ENCODE data around the gene RILPL2. TPM values are rescaled to one million over a fixed set of nuclear protein-coding genes. Genes with fewer than 3 reads are reported as not detected.

The RILPL2 gene
- total and polyA plus RNA-seq, 2 experiments from 2014 or later: 1.4 to 2.0 TPM

DNA sequence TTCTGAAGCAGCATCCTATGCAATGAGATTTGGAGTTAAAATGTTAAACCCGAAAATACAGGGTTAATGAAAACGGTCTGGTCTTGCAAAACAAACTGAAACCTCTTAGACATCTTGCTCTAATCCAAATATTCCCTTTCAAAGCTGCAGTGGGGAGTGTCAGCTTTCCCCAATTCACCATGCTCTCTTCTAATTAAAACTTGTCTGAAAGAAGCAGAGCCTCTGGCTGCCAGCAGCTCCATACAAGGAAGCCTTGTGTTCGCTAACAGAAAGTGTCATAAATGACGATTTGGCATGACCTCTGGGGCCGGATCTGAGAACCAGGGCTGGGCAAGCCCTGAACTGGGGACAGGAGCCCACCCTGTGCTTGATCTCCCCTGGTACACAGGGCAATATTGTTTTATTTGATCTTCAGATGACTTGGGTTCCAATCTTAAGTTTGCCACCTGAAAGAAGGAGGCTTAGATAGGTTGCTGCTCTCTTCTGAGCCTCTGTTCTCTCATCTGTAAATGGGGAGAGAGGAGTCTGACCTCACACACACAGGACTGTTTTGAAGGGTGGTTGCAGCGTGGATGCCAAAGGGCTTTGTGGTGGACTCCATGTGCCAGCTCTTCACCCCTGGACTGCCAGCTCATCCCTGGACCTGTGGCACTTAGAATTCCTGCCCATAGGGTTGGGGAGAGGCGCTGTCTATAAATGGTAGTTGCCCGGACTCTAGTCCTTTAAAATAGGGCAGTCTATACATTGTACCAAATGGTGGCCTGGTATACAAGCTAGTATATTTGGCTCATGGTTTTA is 44.7 kb downstream of the RILPL2 start (continued):
- TF ChIP-seq, protein P1, sequence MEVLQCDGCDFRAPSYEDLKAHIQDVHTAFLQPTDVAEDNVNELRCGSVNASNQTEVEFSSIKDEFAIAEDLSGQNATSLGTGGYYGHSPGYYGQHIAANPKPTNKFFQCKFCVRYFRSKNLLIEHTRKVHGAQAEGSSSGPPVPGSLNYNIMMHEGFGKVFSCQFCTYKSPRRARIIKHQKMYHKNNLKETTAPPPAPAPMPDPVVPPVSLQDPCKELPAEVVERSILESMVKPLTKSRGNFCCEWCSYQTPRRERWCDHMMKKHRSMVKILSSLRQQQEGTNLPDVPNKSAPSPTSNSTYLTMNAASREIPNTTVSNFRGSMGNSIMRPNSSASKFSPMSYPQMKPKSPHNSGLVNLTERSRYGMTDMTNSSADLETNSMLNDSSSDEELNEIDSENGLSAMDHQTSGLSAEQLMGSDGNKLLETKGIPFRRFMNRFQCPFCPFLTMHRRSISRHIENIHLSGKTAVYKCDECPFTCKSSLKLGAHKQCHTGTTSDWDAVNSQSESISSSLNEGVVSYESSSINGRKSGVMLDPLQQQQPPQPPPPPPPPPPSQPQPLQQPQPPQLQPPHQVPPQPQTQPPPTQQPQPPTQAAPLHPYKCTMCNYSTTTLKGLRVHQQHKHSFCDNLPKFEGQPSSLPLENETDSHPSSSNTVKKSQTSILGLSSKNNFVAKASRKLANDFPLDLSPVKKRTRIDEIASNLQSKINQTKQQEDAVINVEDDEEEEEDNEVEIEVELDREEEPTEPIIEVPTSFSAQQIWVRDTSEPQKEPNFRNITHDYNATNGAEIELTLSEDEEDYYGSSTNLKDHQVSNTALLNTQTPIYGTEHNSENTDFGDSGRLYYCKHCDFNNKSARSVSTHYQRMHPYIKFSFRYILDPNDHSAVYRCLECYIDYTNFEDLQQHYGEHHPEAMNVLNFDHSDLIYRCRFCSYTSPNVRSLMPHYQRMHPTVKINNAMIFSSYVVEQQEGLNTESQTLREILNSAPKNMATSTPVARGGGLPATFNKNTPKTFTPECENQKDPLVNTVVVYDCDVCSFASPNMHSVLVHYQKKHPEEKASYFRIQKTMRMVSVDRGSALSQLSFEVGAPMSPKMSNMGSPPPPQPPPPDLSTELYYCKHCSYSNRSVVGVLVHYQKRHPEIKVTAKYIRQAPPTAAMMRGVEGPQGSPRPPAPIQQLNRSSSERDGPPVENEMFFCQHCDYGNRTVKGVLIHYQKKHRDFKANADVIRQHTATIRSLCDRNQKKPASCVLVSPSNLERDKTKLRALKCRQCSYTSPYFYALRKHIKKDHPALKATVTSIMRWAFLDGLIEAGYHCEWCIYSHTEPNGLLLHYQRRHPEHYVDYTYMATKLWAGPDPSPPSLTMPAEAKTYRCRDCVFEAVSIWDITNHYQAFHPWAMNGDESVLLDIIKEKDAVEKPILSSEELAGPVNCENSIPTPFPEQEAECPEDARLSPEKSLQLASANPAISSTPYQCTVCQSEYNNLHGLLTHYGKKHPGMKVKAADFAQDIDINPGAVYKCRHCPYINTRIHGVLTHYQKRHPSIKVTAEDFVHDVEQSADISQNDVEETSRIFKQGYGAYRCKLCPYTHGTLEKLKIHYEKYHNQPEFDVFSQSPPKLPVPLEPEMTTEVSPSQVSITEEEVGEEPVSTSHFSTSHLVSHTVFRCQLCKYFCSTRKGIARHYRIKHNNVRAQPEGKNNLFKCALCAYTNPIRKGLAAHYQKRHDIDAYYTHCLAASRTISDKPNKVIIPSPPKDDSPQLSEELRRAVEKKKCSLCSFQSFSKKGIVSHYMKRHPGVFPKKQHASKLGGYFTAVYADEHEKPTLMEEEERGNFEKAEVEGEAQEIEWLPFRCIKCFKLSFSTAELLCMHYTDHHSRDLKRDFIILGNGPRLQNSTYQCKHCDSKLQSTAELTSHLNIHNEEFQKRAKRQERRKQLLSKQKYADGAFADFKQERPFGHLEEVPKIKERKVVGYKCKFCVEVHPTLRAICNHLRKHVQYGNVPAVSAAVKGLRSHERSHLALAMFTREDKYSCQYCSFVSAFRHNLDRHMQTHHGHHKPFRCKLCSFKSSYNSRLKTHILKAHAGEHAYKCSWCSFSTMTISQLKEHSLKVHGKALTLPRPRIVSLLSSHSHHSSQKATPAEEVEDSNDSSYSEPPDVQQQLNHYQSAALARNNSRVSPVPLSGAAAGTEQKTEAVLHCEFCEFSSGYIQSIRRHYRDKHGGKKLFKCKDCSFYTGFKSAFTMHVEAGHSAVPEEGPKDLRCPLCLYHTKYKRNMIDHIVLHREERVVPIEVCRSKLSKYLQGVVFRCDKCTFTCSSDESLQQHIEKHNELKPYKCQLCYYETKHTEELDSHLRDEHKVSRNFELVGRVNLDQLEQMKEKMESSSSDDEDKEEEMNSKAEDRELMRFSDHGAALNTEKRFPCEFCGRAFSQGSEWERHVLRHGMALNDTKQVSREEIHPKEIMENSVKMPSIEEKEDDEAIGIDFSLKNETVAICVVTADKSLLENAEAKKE (CRISPR knock-in tag; IDR thresholded peaks at IDR 0.05): no peak
- TF ChIP-seq, protein P2, sequence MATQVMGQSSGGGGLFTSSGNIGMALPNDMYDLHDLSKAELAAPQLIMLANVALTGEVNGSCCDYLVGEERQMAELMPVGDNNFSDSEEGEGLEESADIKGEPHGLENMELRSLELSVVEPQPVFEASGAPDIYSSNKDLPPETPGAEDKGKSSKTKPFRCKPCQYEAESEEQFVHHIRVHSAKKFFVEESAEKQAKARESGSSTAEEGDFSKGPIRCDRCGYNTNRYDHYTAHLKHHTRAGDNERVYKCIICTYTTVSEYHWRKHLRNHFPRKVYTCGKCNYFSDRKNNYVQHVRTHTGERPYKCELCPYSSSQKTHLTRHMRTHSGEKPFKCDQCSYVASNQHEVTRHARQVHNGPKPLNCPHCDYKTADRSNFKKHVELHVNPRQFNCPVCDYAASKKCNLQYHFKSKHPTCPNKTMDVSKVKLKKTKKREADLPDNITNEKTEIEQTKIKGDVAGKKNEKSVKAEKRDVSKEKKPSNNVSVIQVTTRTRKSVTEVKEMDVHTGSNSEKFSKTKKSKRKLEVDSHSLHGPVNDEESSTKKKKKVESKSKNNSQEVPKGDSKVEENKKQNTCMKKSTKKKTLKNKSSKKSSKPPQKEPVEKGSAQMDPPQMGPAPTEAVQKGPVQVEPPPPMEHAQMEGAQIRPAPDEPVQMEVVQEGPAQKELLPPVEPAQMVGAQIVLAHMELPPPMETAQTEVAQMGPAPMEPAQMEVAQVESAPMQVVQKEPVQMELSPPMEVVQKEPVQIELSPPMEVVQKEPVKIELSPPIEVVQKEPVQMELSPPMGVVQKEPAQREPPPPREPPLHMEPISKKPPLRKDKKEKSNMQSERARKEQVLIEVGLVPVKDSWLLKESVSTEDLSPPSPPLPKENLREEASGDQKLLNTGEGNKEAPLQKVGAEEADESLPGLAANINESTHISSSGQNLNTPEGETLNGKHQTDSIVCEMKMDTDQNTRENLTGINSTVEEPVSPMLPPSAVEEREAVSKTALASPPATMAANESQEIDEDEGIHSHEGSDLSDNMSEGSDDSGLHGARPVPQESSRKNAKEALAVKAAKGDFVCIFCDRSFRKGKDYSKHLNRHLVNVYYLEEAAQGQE (IDR thresholded peaks at IDR 0.05; ENCODE audit: unreplicated experiment): no peak
- TF ChIP-seq ZNF331 (CRISPR knock-in tag; IDR thresholded peaks at IDR 0.05; ENCODE audit: low read depth): no peak

All from GM23338 (cell line).